Measurements from ENCODE around the gene ADCY5. TPM values are rescaled to one million over a fixed set of nuclear protein-coding genes. Genes with fewer than 3 reads are reported as not detected.

Gene ADCY5
- total RNA-seq, 1 experiment from 2014 or later: 0.06 TPM

GRCh38 chr3:123459862-123460261 lies 11.0 kb upstream of the ADCY5 start:
- DNase-seq (ENCODE audit: low read depth): no peak

GRCh38 chr3:123458255-123458654 lies 9.4 kb upstream of the ADCY5 start:
- no peak for DNase-seq (ENCODE audit: low read depth)

- DNase-seq (ENCODE audit: low read depth): no peak
These were observed 9.0 kb upstream of the ADCY5 start for GRCh38 chr3:123457841-123458240.

- no peak for DNase-seq (ENCODE audit: low read depth)
These were observed 4.8 kb upstream of the ADCY5 start for GRCh38 chr3:123453675-123454074.

GRCh38 chr3:123451186-123451585 lies 2.3 kb upstream of the ADCY5 start:
- DNase-seq (ENCODE audit: low read depth): no peak

GRCh38 chr3:123449997-123450604 lies 1.2 kb upstream of the ADCY5 start:
- no peak for DNase-seq (ENCODE audit: low read depth)

- DNase-seq (ENCODE audit: low read depth): peak; percentile 3
These were observed 459 bp upstream of the ADCY5 start for GRCh38 chr3:123449102-123449996.

- no peak for DNase-seq (ENCODE audit: low read depth)
These were observed 957 bp downstream of the ADCY5 start for GRCh38 chr3:123447749-123448517.

- DNase-seq (ENCODE audit: low read depth): no peak
These were observed 1.5 kb downstream of the ADCY5 start for GRCh38 chr3:123447416-123447748.

- DNase-seq (ENCODE audit: low read depth): no peak
These were observed 2.2 kb downstream of the ADCY5 start for GRCh38 chr3:123446610-123447109.

GRCh38 chr3:123446210-123446609 lies 2.7 kb downstream of the ADCY5 start:
- DNase-seq (ENCODE audit: low read depth): no peak

GRCh38 chr3:123445702-123446101 lies 3.2 kb downstream of the ADCY5 start:
- no peak for DNase-seq (ENCODE audit: low read depth)

GRCh38 chr3:123444744-123445143 lies 4.1 kb downstream of the ADCY5 start:
- DNase-seq (ENCODE audit: low read depth): no peak

GRCh38 chr3:123444023-123444422 lies 4.9 kb downstream of the ADCY5 start:
- DNase-seq (ENCODE audit: low read depth): peak; percentile 4

- no peak for DNase-seq (ENCODE audit: low read depth)
These were observed 6.0 kb downstream of the ADCY5 start for GRCh38 chr3:123442908-123443307.

GRCh38 chr3:123442125-123442524 lies 6.8 kb downstream of the ADCY5 start:
- DNase-seq (ENCODE audit: low read depth): no peak

GRCh38 chr3:123439806-123440580 lies 8.9 kb downstream of the ADCY5 start:
- no peak for DNase-seq (ENCODE audit: low read depth)

- DNase-seq (ENCODE audit: low read depth): no peak
These were observed 15.9 kb downstream of the ADCY5 start for GRCh38 chr3:123432832-123433523.

GRCh38 chr3:123431658-123432324 lies 17.1 kb downstream of the ADCY5 start:
- no peak for DNase-seq (ENCODE audit: low read depth)

GRCh38 chr3:123431007-123431657 lies 17.8 kb downstream of the ADCY5 start:
- DNase-seq (ENCODE audit: low read depth): no peak

Data from LHCN-M2 (cell line).